Neutrophil (primary cell): ENCODE measurements around the gene CITED1.

ENCODE experiments used
- H3K27ac ChIP-seq: fragments of 200-600 bp; sonication (generic); 2 replicates; pipeline ENCODE4 v1.5.1; 2016; ENCODE audit warnings: mild to moderate bottlenecking, moderate library complexity
- H3K27me3 ChIP-seq: fragments of 200-600 bp; sonication (generic); 2 replicates; pipeline ENCODE4 v1.6.0; 2016; ENCODE audit warnings: mild to moderate bottlenecking
- H3K36me3 ChIP-seq: fragments of 200-600 bp; sonication (generic); 2 replicates; pipeline ENCODE4 v1.5.1; 2017
- H3K4me1 ChIP-seq, 2 experiments: fragments of 200-600 bp in 1 of 2; sonication (generic) in 1 of 2; 1 replicate in 1 of 2; 2 replicates in 1 of 2; pipeline versions ENCODE4 v1.5.1 to v1.6.1; 2013 to 2016; ENCODE audit warnings: low read depth in 1 of 2, low read length in 1 of 2, mild to moderate bottlenecking in 1 of 2, moderate library complexity in 1 of 2; ENCODE audit not compliant: control insufficient read depth in 1 of 2, insufficient read depth in 1 of 2
- H3K4me3 ChIP-seq, 2 experiments: fragments of 200-600 bp in 1 of 2; sonication (generic) in 1 of 2; 1 replicate in 1 of 2; 2 replicates in 1 of 2; pipeline ENCODE4 v1.5.1; 2013 to 2016; ENCODE audit warnings: low read depth in 1 of 2, low read length in 1 of 2, mild to moderate bottlenecking in 1 of 2, moderate library complexity in 1 of 2
- H3K9me3 ChIP-seq: fragments of 200-600 bp; sonication (generic); 2 replicates; pipeline ENCODE4 v1.5.1; 2016
- TF ChIP-seq, protein P1 (sequence below): fragments of 200-600 bp; sonication (generic); IDR thresholded peaks from 2 replicates; pipeline ENCODE4 v1.5.1; 2016; ENCODE audit warnings: antibody characterized with exemption

CITED1 gene

DNA sequence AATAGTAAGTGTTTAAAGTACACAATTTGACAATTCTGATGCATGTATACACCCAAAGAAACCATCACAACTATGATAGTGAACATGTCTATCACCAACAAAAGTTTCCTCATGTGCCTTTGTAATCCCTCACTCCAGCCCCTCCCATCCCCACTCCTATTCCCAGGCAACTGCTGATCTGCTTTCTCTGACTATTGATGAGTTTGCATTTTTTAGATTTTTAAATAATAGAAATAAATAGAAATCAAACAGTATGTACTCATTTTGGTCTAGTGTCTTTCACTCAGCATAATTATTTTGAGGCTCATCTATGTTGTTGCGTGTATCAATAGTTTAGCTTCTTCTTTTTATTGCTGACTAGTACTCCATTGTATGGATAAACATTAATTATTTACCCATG is 23.4 kb downstream of the CITED1 start:
- Histone ChIP-seq H3K4me1 (no peaks in the 10 kb centered on the region), H3K4me3 (no peak overlapping the region), H3K27me3 (no peaks in the 10 kb centered on the region), H3K36me3 (no peaks in the 10 kb centered on the region), H3K27ac (no peak overlapping the region), H3K9me3 (no peaks in the 10 kb centered on the region)
- TF ChIP-seq, protein P1, sequence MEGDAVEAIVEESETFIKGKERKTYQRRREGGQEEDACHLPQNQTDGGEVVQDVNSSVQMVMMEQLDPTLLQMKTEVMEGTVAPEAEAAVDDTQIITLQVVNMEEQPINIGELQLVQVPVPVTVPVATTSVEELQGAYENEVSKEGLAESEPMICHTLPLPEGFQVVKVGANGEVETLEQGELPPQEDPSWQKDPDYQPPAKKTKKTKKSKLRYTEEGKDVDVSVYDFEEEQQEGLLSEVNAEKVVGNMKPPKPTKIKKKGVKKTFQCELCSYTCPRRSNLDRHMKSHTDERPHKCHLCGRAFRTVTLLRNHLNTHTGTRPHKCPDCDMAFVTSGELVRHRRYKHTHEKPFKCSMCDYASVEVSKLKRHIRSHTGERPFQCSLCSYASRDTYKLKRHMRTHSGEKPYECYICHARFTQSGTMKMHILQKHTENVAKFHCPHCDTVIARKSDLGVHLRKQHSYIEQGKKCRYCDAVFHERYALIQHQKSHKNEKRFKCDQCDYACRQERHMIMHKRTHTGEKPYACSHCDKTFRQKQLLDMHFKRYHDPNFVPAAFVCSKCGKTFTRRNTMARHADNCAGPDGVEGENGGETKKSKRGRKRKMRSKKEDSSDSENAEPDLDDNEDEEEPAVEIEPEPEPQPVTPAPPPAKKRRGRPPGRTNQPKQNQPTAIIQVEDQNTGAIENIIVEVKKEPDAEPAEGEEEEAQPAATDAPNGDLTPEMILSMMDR: no peak

GRCh38 chrX:72280321-72280845 is 25.3 kb downstream of the CITED1 start:
- H3K4me3 ChIP-seq: no peak overlapping the region
- H3K4me1 ChIP-seq: peaks cover 0 to 11% of the 10 kb centered on the region in 2 experiments
- H3K36me3 ChIP-seq: no peaks in the 10 kb centered on the region
- H3K9me3 ChIP-seq: no peaks in the 10 kb centered on the region
- TF ChIP-seq, protein P1: no peak
- H3K27ac ChIP-seq: no peak overlapping the region
- no peaks in the 10 kb centered on the region for H3K27me3 ChIP-seq

DNA sequence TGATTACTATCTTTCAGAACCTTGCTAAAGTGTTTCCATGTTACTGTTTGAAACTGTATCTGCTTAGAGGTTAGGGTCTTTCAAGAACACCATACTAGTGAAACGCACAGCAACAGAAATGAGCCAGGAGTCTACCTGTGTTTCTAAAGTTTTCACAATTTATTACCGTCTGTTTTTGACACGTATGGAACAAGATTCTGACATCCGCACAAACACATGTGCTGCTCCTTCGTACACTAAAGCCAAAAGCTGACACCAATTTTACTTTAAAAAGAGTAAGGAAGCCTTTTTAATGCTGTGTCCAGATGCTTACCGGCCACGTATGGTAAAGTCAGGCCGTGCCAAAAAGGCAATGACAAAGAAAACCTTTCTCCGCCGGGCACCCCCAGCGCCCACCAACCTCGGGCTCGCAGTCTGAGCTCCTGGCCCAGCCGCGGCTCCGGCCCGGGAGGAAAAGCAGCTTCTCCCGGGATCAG is 29.2 kb downstream of the CITED1 start:
- H3K4me1 ChIP-seq: peaks cover 0 to 11% of the 10 kb centered on the region in 2 experiments
- no peaks in the 10 kb centered on the region for H3K9me3 ChIP-seq
- H3K4me3 ChIP-seq: peak overlapping the region; percentile 57 to 63
- peaks cover 35% of the 10 kb centered on the region for H3K36me3 ChIP-seq
- no peaks in the 10 kb centered on the region for H3K27me3 ChIP-seq
- TF ChIP-seq, protein P1: no peak
- peak overlapping the region; percentile 61 for H3K27ac ChIP-seq

- H3K27me3 ChIP-seq: no peaks in the 10 kb centered on the region
- H3K9me3 ChIP-seq: no peaks in the 10 kb centered on the region
- no peak overlapping the region for H3K27ac ChIP-seq
- peaks cover 51% of the 10 kb centered on the region for H3K36me3 ChIP-seq
- H3K4me1 ChIP-seq: peaks cover 0 to 11% of the 10 kb centered on the region in 2 experiments
- no peak overlapping the region for H3K4me3 ChIP-seq
- TF ChIP-seq, protein P1: no peak
These were observed 31.2 kb downstream of the CITED1 start for GRCh38 chrX:72274526-72274925.

GRCh38 chrX:72273718-72274117 is 32.0 kb downstream of the CITED1 start:
- H3K27ac ChIP-seq: no peak overlapping the region

More at GRCh38 chrX:72273718-72274117, 32.0 kb downstream of the CITED1 start:
- TF ChIP-seq, protein P1: no peak
- Histone ChIP-seq H3K9me3 (no peaks in the 10 kb centered on the region), H3K27me3 (no peaks in the 10 kb centered on the region), H3K4me1 (peaks cover 0 to 11% of the 10 kb centered on the region in 2 experiments), H3K36me3 (peaks cover 56% of the 10 kb centered on the region), H3K4me3 (no peak overlapping the region)
